ENCODE data around the gene VAV3. TPM values are rescaled to one million over a fixed set of nuclear protein-coding genes. Genes with fewer than 3 reads are reported as not detected.

The VAV3 gene
- total RNA-seq, 1 donor = 0.09 TPM

GRCh38 chr1:107795441-107795840, 169.5 kb downstream of the VAV3 start:
- TF ChIP-seq, protein P1, sequence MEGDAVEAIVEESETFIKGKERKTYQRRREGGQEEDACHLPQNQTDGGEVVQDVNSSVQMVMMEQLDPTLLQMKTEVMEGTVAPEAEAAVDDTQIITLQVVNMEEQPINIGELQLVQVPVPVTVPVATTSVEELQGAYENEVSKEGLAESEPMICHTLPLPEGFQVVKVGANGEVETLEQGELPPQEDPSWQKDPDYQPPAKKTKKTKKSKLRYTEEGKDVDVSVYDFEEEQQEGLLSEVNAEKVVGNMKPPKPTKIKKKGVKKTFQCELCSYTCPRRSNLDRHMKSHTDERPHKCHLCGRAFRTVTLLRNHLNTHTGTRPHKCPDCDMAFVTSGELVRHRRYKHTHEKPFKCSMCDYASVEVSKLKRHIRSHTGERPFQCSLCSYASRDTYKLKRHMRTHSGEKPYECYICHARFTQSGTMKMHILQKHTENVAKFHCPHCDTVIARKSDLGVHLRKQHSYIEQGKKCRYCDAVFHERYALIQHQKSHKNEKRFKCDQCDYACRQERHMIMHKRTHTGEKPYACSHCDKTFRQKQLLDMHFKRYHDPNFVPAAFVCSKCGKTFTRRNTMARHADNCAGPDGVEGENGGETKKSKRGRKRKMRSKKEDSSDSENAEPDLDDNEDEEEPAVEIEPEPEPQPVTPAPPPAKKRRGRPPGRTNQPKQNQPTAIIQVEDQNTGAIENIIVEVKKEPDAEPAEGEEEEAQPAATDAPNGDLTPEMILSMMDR (IDR thresholded peaks at IDR 0.05; ENCODE audit: insufficient read depth, low read length) = no peak
- DNase-seq (ENCODE audit: low read depth) = no peak
- no peak overlapping the region for H3K4me3 ChIP-seq (ENCODE audit: low read depth, low read length)

DNA sequence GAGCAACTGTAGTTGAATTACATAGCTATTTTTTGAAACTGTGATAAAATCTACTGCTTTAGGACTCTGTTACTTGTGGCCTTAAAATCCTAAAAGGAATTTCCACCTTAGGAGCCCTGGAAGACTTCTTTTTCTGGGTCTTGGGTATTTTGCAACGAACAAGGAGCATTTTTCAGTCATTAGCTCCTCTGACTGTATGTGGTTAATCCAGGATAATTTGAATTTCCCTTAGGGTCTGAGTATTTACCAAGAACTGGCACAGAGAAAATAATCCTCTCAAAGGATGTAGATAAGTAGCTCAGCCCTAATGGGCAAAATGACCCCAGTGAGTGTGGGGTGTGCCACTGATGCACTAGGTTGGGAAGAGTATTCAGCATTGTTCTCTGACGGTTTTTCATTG, 170.4 kb downstream of the VAV3 start:
- no peak for DNase-seq (ENCODE audit: low read depth)
- no peak overlapping the region for H3K4me3 ChIP-seq (ENCODE audit: low read depth, low read length)
- TF ChIP-seq, protein P1 (IDR thresholded peaks at IDR 0.05; ENCODE audit: insufficient read depth, low read length) = no peak

DNA sequence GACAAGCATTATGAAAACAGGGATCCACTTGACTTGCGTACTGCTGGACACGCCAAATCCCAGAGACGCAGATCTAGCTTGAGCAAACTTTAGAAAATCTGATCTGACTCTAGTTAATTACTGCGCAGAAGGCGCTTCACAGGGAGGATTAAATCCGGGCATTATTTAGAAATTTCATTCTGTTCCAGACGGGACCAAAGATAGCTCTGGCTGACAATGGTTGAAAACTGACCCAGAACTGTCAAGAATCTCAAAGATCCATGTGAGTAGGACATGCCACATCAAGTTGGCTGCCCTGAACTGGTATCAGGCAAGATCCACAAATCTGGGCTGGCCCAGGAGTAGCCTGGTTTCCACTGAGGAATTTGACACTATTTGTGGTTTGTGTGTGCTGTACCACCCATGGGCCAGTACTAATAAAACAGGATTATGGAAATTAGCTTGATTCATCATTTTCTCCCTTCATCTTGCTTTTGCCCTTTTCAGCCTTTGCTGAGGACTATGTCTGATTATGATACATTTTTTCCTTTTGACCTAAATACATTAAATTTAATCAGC, 171.0 kb downstream of the VAV3 start:
- no peak overlapping the region for H3K4me3 ChIP-seq (ENCODE audit: low read depth, low read length)
- no peak for DNase-seq (ENCODE audit: low read depth)
- TF ChIP-seq, protein P1 (IDR thresholded peaks at IDR 0.05; ENCODE audit: insufficient read depth, low read length) = no peak

- TF ChIP-seq, protein P1 (IDR thresholded peaks at IDR 0.05; ENCODE audit: insufficient read depth, low read length) = no peak
- H3K4me3 ChIP-seq (ENCODE audit: low read depth, low read length) = no peak overlapping the region
- no peak for DNase-seq (ENCODE audit: low read depth)
Measured at GRCh38 chr1:107791348-107791747, 173.6 kb downstream of the VAV3 start.

- TF ChIP-seq, protein P1 (IDR thresholded peaks at IDR 0.05; ENCODE audit: insufficient read depth, low read length) = no peak
- no peak overlapping the region for H3K4me3 ChIP-seq (ENCODE audit: low read depth, low read length)
- no peak for DNase-seq (ENCODE audit: low read depth)
Measured at GRCh38 chr1:107789817-107790524, 175.0 kb downstream of the VAV3 start.

GRCh38 chr1:107788206-107789202, 176.5 kb downstream of the VAV3 start:
- H3K4me3 ChIP-seq (ENCODE audit: low read depth, low read length) = no peak overlapping the region
- DNase-seq (ENCODE audit: low read depth) = peak; percentile 18
- TF ChIP-seq, protein P1 (IDR thresholded peaks at IDR 0.05; ENCODE audit: insufficient read depth, low read length) = no peak
